Vagina (tissue), 2 donors: ENCODE measurements around the gene POLR2B.

ENCODE experiments used
- CTCF ChIP-seq, 3 experiments: fragments of 450-650 bp in 2 of 3; fragments of 200-600 bp in 1 of 3; sonication (generic) in 1 of 3; IDR thresholded peaks; one replicate each; pipeline ENCODE4 v1.5.1; 2017 to 2019; ENCODE audit warnings: antibody characterized with exemption in 3 of 3, mild to moderate bottlenecking in 2 of 3, moderate library complexity in 2 of 3
- POLR2AphosphoS5 ChIP-seq, 2 donors: sonication (generic); formaldehyde crosslinking; IDR thresholded peaks; one replicate each; pipeline ENCODE4 v1.9.0; 2017; ENCODE audit warnings: antibody characterized with exemption in 2 of 2, mild to moderate bottlenecking in 2 of 2, low read depth in 1 of 2; ENCODE audit not compliant: insufficient read depth in 1 of 2

GRCh38 chr4:56986952-56987351, 8.3 kb downstream of the POLR2B start:
- TF ChIP-seq CTCF (IDR thresholded peaks at IDR 0.05), result no peak
- TF ChIP-seq POLR2AphosphoS5 (IDR thresholded peaks at IDR 0.05; ENCODE audit: insufficient read depth in 1 of 2, low read depth in 1 of 2), result no peak
